ENCODE data around the gene PWWP2B.

GRCh38 chr10:132423966-132424861 is 27.2 kb downstream of the PWWP2B start:
- TF ChIP-seq CTCF (IDR thresholded peaks at IDR 0.05) (no peak), POLR2AphosphoS5 (IDR thresholded peaks at IDR 0.05) (no peak), EP300 (IDR thresholded peaks at IDR 0.05) (no peak)

All from esophagus muscularis mucosa (tissue), 4 donors.